ENCODE measurements around the gene SBNO2. TPM values are rescaled to one million over a fixed set of nuclear protein-coding genes. Genes with fewer than 3 reads are reported as not detected.

SBNO2 gene
- 48.5 to 56.1 TPM (median 53.0 TPM) in 3 replicates for total RNA-seq

GRCh38 chr19:1173845-1174809 is at the start of gene SBNO2:
Gene SBNO2 (minus strand): TSS chr19:1174268. CDS start chr19:1154276, 19,992 bp downstream.
- Mint-ChIP-seq H3K4me1 (peaks cover 30% of the 10 kb centered on the region), H3K4me3 (peak within 1 kb of the TSS; percentile 80)

GRCh38 chr19:1223018-1223855 is 49.2 kb upstream of the SBNO2 start:
- no peak for DNase-seq (ENCODE audit: low spot score in 2 of 2, unreplicated experiment in 2 of 2)
- no peak overlapping the region for H3K27ac Mint-ChIP-seq
- H3K4me3 Mint-ChIP-seq, result no peak overlapping the region
- no peak for TF ChIP-seq CTCF (IDR thresholded peaks at IDR 0.05; ENCODE audit: unreplicated experiment)
- H3K4me1 Mint-ChIP-seq, result peaks cover under 1% of the 10 kb centered on the region
- H3K9me3 Mint-ChIP-seq, result no peaks in the 10 kb centered on the region
- H3K36me3 Mint-ChIP-seq, result peaks cover 3% of the 10 kb centered on the region
- no peaks in the 10 kb centered on the region for H3K27me3 Mint-ChIP-seq (ENCODE audit: low read depth)

More at GRCh38 chr19:1173845-1174809, at the start of gene SBNO2:
- Mint-ChIP-seq H3K36me3 (no peaks in the 10 kb centered on the region), H3K27ac (peak within 1 kb of the TSS; percentile 93), H3K9me3 (no peaks in the 10 kb centered on the region), H3K27me3 (ENCODE audit: low read depth) (no peaks in the 10 kb centered on the region)
- peak; percentile 82 to 95 for DNase-seq (ENCODE audit: low spot score in 2 of 2, unreplicated experiment in 2 of 2)
- no peak for TF ChIP-seq CTCF (IDR thresholded peaks at IDR 0.05; ENCODE audit: unreplicated experiment)

- no peak overlapping the region for H3K4me3 Mint-ChIP-seq
- H3K4me1 Mint-ChIP-seq, result peaks cover 2% of the 10 kb centered on the region
- H3K27me3 Mint-ChIP-seq (ENCODE audit: low read depth), result no peaks in the 10 kb centered on the region
- no peaks in the 10 kb centered on the region for H3K36me3 Mint-ChIP-seq
- no peak for TF ChIP-seq CTCF (IDR thresholded peaks at IDR 0.05; ENCODE audit: unreplicated experiment)
- no peak for DNase-seq (ENCODE audit: low spot score in 2 of 2, unreplicated experiment in 2 of 2)
- no peak overlapping the region for H3K27ac Mint-ChIP-seq
- H3K9me3 Mint-ChIP-seq, result no peaks in the 10 kb centered on the region
Observed at GRCh38 chr19:1222394-1222793, 48.3 kb upstream of the SBNO2 start.

- Mint-ChIP-seq H3K36me3 (no peaks in the 10 kb centered on the region), H3K27ac (no peak overlapping the region), H3K4me1 (peaks cover 2% of the 10 kb centered on the region), H3K9me3 (no peaks in the 10 kb centered on the region), H3K27me3 (ENCODE audit: low read depth) (no peaks in the 10 kb centered on the region), H3K4me3 (no peak overlapping the region)
- no peak for TF ChIP-seq CTCF (IDR thresholded peaks at IDR 0.05; ENCODE audit: unreplicated experiment)
- no peak for DNase-seq (ENCODE audit: low spot score in 2 of 2, unreplicated experiment in 2 of 2)
Observed at GRCh38 chr19:1221904-1222255, 47.8 kb upstream of the SBNO2 start.

- Mint-ChIP-seq H3K4me1 (peaks cover 2% of the 10 kb centered on the region), H3K4me3 (no peak overlapping the region), H3K36me3 (no peaks in the 10 kb centered on the region), H3K27ac (no peak overlapping the region), H3K27me3 (ENCODE audit: low read depth) (no peaks in the 10 kb centered on the region), H3K9me3 (no peaks in the 10 kb centered on the region)
- peak; percentile 48 for TF ChIP-seq CTCF (IDR thresholded peaks at IDR 0.05; ENCODE audit: unreplicated experiment)
- no peak for DNase-seq (ENCODE audit: low spot score in 2 of 2, unreplicated experiment in 2 of 2)
Observed at GRCh38 chr19:1220976-1221903, 47.2 kb upstream of the SBNO2 start.

Measured in mesothelial cell of epicardium (in vitro differentiated cells).